Esophagus muscularis mucosa (tissue), 4 donors: ENCODE results near the gene TMUB1.

ENCODE experiments used
- CTCF ChIP-seq, 3 experiments: fragments of 200-600 bp in 2 of 3; fragments of 450-650 bp in 1 of 3; sonication (generic) in 2 of 3; IDR thresholded peaks; one replicate each; pipeline ENCODE4 v1.5.1; 2017 to 2019; ENCODE audit warnings: antibody characterized with exemption in 3 of 3, mild to moderate bottlenecking in 2 of 3, moderate library complexity in 1 of 3
- EP300 ChIP-seq: sonication (generic); formaldehyde crosslinking; IDR thresholded peaks from one replicate; pipeline ENCODE4 v1.6.1; 2017; ENCODE audit warnings: antibody characterized with exemption
- POLR2A ChIP-seq: fragments of 450-650 bp; IDR thresholded peaks from one replicate; pipeline ENCODE4 v1.6.1; 2017; ENCODE audit warnings: antibody characterized with exemption, moderate library complexity, mild to moderate bottlenecking, low read depth
- POLR2AphosphoS5 ChIP-seq, 2 donors: sonication (generic); formaldehyde crosslinking; IDR thresholded peaks; one replicate each; pipeline ENCODE4 v1.6.1; 2017; ENCODE audit warnings: antibody characterized with exemption in 2 of 2

GRCh38 chr7:151115836-151116418 lies 32.6 kb upstream of the TMUB1 start:
- TF ChIP-seq CTCF (IDR thresholded peaks at IDR 0.05) (no peak), POLR2A (no peak), EP300 (no peak), POLR2AphosphoS5 (IDR thresholded peaks at IDR 0.05) (no peak)
